ENCODE measurements around the gene FLNC.

DNA sequence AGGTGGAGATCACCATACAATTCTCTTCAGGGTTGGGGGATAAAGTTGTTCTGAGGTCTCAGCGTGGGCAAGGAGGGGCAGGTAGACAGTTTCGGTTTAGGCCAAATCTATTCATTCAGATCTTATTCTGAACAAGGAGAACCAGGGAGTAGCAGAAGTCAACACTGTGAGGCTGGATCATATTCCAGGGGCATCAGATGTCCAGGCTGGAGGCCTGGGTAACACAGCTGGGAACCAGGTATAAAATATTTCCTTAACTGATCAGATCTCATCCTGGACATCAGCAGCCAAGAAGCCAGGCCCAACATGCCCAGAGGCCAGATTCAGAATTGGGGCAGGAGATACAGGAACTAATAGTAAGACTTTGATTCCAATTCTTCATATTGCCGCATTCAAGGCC is 19.2 kb upstream of the FLNC start:
- TF ChIP-seq, protein P1, sequence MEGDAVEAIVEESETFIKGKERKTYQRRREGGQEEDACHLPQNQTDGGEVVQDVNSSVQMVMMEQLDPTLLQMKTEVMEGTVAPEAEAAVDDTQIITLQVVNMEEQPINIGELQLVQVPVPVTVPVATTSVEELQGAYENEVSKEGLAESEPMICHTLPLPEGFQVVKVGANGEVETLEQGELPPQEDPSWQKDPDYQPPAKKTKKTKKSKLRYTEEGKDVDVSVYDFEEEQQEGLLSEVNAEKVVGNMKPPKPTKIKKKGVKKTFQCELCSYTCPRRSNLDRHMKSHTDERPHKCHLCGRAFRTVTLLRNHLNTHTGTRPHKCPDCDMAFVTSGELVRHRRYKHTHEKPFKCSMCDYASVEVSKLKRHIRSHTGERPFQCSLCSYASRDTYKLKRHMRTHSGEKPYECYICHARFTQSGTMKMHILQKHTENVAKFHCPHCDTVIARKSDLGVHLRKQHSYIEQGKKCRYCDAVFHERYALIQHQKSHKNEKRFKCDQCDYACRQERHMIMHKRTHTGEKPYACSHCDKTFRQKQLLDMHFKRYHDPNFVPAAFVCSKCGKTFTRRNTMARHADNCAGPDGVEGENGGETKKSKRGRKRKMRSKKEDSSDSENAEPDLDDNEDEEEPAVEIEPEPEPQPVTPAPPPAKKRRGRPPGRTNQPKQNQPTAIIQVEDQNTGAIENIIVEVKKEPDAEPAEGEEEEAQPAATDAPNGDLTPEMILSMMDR (IDR thresholded peaks at IDR 0.05): no peak
- TF ChIP-seq EZH2 (IDR thresholded peaks at IDR 0.05; ENCODE audit: borderline replicate concordance, insufficient read depth, low read depth, low read length, poor library complexity, severe bottlenecking): no peak

All from B cell (primary cell).